Type B pancreatic cell (in vitro differentiated cells): ENCODE measurements around the gene HYAL2. TPM values are rescaled to one million over a fixed set of nuclear protein-coding genes. Genes with fewer than 3 reads are reported as not detected.

Experiments
- DNase-seq: peaks from one replicate; pipeline ENCODE4 v3.0.0; 2021; ENCODE audit warnings: mixed read lengths; ENCODE audit not compliant: unreplicated experiment; ENCODE audit errors: extremely low spot score
- H3K27ac Mint-ChIP-seq: 2 replicates; pipeline ENCODE4 v1.8.0; 2021; ENCODE audit warnings: mild to moderate bottlenecking, mixed read lengths
- H3K27me3 Mint-ChIP-seq: 2 replicates; pipeline ENCODE4 v1.8.0; 2021; ENCODE audit warnings: mixed read lengths
- H3K36me3 Mint-ChIP-seq: 2 replicates; pipeline ENCODE4 v1.8.0; 2021; ENCODE audit warnings: mixed read lengths
- H3K4me1 Mint-ChIP-seq: one replicate; pipeline ENCODE4 v1.8.0; 2021; ENCODE audit warnings: mixed read lengths; ENCODE audit not compliant: unreplicated experiment
- H3K4me3 Mint-ChIP-seq: 2 replicates; pipeline ENCODE4 v1.8.0; 2021; ENCODE audit warnings: mild to moderate bottlenecking, mixed read lengths
- H3K9me3 Mint-ChIP-seq: 2 replicates; pipeline ENCODE4 v1.8.0; 2021; ENCODE audit warnings: mixed read lengths
- CTCF ChIP-seq: fragments of 200-600 bp; sonication (generic); conservative IDR thresholded peaks from 2 replicates; pipeline ENCODE4 v1.5.0; 2021; ENCODE audit warnings: antibody characterized with exemption, mild to moderate bottlenecking
- total RNA-seq: library from RNA; stranded (reverse); gene quantifications from 2 replicates; pipeline ENCODE4 v1.2.1, GENCODE V29; 2021; ENCODE audit warnings: low replicate concordance

Gene HYAL2
- total RNA-seq, 1 donor from 2014 or later: 52.5 TPM

DNA sequence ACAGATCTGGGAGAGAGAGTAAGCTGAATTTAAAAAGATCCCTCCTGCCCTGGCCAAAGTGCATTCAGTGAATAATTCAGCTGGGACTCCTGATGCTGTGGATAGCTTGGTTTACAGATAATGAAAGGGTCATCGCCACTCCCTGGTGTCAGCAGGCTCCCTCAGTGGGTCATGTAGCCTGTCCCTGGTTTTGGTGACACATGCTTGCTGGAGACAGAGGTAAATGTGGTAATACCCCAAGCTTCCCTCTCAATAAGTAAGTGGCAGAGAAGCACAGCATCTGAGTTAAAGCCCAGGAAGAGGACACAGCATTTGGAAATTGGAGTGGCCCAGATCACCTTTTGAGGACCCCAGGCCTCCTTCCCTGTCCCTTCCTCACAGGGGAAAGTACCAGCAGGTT lies 34.9 kb upstream of the HYAL2 start:
- H3K36me3 Mint-ChIP-seq: no peaks in the 10 kb centered on the region
- peaks cover 30% of the 10 kb centered on the region for H3K4me1 Mint-ChIP-seq
- no peak overlapping the region for H3K27ac Mint-ChIP-seq
- no peaks in the 10 kb centered on the region for H3K27me3 Mint-ChIP-seq
- no peak for DNase-seq
- peak overlapping the region; percentile 98 for H3K4me3 Mint-ChIP-seq
- no peak for TF ChIP-seq CTCF
- no peaks in the 10 kb centered on the region for H3K9me3 Mint-ChIP-seq

GRCh38 chr3:50356553-50356952 lies 34.0 kb upstream of the HYAL2 start:
- DNase-seq: no peak
- Mint-ChIP-seq H3K4me1 (peaks cover 30% of the 10 kb centered on the region), H3K27me3 (no peaks in the 10 kb centered on the region), H3K9me3 (no peaks in the 10 kb centered on the region), H3K36me3 (no peaks in the 10 kb centered on the region), H3K27ac (no peak overlapping the region), H3K4me3 (peak overlapping the region; percentile 98)
- TF ChIP-seq CTCF: no peak

DNA sequence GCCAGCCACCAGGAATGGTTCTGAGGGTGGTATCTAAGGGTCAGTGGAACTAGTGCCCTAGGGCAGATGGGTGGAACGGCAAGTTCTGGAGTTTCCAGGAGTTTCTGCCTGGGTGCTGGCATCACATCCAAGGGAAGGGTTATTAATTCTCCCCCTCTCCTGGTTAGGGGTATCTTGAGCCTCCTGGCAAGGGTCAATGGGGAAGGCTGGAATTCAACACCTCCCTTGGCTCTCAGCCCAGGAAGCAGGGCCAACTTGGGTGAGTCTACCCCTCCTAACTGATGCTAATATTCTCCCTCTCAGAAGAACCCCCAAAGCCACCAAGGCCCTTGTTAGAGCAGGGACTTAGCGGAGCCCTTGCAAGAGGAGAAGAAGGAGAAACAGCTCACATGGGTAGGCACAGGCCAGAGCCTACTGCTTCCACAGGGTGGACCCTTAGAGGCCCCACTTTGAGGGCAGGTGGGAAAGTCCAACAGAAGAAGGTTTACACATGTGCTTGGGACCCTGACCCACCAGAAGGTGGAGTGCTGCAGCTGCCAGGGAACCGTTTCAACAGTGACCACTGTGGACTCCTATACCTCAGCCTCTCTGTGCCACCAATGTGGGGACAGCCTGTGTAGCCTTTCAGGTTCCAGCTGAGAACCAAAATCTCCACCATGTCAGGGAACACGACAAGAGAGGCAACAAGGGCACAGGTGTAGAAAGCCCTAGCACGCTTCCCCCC lies 33.4 kb upstream of the HYAL2 start:
- Mint-ChIP-seq H3K4me3 (peak overlapping the region; percentile 98), H3K27me3 (no peaks in the 10 kb centered on the region), H3K27ac (no peak overlapping the region), H3K36me3 (no peaks in the 10 kb centered on the region), H3K9me3 (no peaks in the 10 kb centered on the region), H3K4me1 (peaks cover 36% of the 10 kb centered on the region)
- no peak for DNase-seq
- TF ChIP-seq CTCF: no peak

- Mint-ChIP-seq H3K36me3 (no peaks in the 10 kb centered on the region), H3K9me3 (no peaks in the 10 kb centered on the region), H3K4me3 (no peak overlapping the region), H3K4me1 (peaks cover 43% of the 10 kb centered on the region), H3K27ac (no peak overlapping the region), H3K27me3 (no peaks in the 10 kb centered on the region)
- no peak for DNase-seq
- no peak for TF ChIP-seq CTCF
Observed at GRCh38 chr3:50354850-50355249, 32.3 kb upstream of the HYAL2 start.

GRCh38 chr3:50354186-50354764 lies 31.7 kb upstream of the HYAL2 start:
- no peak for DNase-seq
- peak overlapping the region; percentile 68 for H3K4me3 Mint-ChIP-seq
- H3K9me3 Mint-ChIP-seq: no peaks in the 10 kb centered on the region
- H3K27ac Mint-ChIP-seq: no peak overlapping the region
- H3K36me3 Mint-ChIP-seq: no peaks in the 10 kb centered on the region
- peaks cover 38% of the 10 kb centered on the region for H3K4me1 Mint-ChIP-seq
- H3K27me3 Mint-ChIP-seq: no peaks in the 10 kb centered on the region
- TF ChIP-seq CTCF: no peak
